HG02759 (cell line): Measurements from ENCODE around the gene GMPPB.

Experiments used
- ATAC-seq: cut with Tn5 transposase; IDR thresholded peaks from one replicate; pipeline ENCODE4 v1.9.1; 2021; ENCODE audit warnings: mild to moderate bottlenecking, moderate library complexity; ENCODE audit not compliant: unreplicated experiment

GMPPB gene

DNA sequence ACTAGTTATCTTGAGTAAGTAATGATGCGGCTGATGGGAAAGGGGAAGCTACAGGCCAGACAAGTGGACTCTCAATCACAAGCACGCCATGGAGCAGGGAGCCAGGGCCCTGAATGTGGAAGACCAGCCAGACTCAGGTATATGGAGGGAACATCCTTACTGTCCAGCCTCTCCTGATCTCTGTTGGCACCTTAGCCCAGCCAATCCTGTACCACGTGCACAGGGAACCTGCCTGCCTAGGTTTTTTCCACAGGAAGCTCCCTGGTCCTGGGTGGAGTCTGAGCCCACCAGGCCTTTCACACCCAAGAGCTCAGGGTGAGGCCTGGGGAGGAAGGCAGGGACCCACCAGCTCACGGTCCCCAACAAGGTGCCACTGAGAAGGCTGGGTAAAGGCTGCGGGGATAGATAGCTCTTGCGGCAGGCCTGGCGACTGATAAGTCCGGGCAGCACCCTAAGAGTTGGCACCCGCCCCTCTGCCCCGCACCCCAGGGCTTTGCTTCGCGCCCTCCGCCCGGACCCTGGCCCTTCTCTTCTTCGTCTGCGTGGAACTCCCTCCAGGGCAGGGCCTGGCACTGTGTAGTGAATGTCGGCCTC lies 50.5 kb downstream of the GMPPB start:
- no peak for ATAC-seq

DNA sequence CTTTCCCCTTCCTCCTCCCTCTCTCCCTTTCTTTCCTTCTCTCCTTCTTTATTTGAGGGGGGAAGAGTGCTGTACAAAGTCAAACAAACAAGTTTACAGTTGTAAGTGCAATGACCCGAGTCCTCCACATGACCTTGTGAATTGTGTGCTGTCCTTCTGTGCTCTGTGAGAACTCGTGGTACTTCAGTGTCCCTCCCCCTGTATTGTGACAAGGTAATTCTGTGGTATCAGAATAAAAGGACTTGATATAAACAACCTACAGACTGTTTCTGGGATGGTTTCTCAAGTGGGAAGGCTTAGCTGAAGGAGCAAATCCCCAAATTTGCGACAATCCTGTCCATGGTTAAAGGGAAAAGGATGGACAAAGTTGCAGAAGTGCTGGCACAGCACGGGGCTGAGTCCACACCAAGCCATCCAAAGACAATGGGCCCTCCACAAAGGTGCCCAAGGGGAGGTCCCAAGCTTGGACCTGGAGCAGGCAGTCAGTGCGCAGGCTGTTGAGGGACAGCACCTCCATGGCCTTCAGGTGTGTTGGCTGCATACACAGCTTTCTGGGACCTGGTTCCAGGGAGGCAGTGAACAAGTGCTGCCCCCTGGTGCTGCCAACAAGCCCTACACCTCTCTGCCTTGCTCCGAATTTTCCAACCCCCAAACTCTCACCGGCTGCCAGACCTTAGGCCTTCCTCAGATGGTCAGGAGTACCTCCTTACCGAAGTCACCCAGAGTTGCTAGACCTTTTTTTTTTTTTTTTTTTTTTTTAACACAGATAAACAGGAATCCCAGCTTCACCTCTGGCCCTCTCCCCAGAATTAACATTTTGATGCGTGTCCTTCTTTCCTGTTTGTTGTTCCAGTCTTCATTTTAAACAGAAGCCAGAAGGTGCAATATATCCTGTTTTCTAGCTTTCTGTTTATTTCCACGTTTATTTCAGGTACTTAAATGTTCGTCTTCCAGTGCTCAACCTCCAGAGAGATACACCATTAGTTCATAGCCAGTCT lies 52.2 kb downstream of the GMPPB start:
- no peak for ATAC-seq

DNA sequence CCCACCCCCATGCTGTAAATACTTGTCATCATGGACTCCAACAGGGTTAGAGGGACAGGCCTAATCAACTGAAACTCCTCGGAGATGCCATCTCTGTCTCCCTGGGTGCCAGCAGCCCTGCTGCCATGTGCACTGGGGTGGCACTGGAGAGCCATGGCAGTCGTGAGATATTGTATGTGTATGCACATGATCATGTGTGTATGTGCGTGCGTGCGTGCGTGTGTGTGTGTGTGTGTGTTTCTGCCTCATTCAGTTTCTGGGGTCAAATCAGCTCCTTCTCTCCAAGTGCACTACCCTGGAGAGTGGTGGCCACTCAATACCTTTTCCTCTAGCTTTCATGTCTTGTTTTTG lies 52.8 kb downstream of the GMPPB start:
- ATAC-seq, result no peak
